Measurements from ENCODE around the gene ZNHIT3. TPM values are rescaled to one million over a fixed set of nuclear protein-coding genes. Genes with fewer than 3 reads are reported as not detected.

The ZNHIT3 gene
- total and polyA plus RNA-seq, 2 of the 13 experiments (the other 11 are each of a cell fraction or from before 2014, with no cell fraction given) = 66.6 to 77.4 TPM

DNA sequence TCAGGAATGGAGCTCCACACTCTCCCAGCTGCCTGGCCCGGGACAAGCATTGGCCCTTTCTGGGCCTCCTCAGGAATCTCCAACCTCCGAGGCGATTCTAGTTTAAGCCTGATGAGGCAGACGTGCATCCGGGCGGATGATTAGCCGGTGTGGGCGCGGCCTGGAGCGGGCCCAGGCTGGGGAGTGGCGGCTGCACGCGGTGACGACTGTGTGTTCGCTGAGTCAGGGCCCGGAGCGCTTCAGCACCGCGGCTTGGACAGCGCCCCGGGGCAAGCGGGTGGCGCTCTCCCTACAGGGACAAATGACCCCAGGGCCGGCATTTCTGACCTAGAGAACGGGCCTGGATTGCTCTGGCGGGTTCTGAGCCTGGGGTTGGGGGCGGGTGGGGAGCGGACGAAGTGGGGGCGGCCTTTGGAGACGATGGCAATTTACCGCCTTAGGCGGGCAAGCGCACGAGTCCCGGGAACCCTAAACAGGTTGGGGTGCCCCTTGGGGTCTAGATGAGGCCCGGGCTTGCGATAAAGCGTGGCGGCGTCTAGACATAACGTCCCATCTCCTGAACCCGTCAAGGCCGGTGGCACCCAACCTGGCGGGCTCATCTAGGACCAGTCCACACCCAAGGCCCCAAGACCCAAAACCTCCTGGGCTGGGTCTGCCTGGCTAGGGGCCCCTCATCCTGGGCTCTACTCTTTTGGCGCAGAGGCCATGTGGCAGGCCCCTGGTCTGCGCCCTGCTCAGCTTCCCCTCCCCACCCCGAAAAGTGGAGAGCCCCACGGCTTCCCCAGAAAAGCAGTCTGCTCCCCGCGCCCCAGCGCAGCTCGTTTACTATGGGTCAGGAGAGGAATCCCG, 22.3 kb upstream of the ZNHIT3 start (continued):
- TF ChIP-seq JUN (CRISPR knock-in tag; IDR thresholded peaks at IDR 0.05) (no peak), ATF7-NPFF (CRISPR knock-in tag; IDR thresholded peaks at IDR 0.05; ENCODE audit: low read depth) (no peak), ZNF556 (CRISPR knock-in tag; IDR thresholded peaks at IDR 0.05; ENCODE audit: borderline replicate concordance) (no peak), ZNF746 (CRISPR knock-in tag; IDR thresholded peaks at IDR 0.05) (no peak), TRIM22 (IDR thresholded peaks at IDR 0.05) (no peak), ZNF460 (CRISPR knock-in tag; IDR thresholded peaks at IDR 0.05; ENCODE audit: borderline replicate concordance) (no peak), ZBTB7B (CRISPR knock-in tag; IDR thresholded peaks at IDR 0.05) (no peak), ZFP36 (IDR thresholded peaks at IDR 0.05; ENCODE audit: borderline replicate concordance, low read depth, low read length, partially characterized antibody) (no peak), ZNF263 (CRISPR knock-in tag; IDR thresholded peaks at IDR 0.05) (0 out of 2 replicates have a peak, but pooled peaks have one; percentile 19), THAP9 (CRISPR knock-in tag; IDR thresholded peaks at IDR 0.05; ENCODE audit: borderline replicate concordance) (no peak), ZNF264 (CRISPR knock-in tag; IDR thresholded peaks at IDR 0.05) (0 out of 2 replicates have a peak, but pooled peaks have one; percentile 61), DBP (CRISPR knock-in tag; IDR thresholded peaks at IDR 0.05; ENCODE audit: not compliant biosample characterization) (peak; percentile 42), HMGA1 (CRISPR knock-in tag; conservative IDR thresholded peaks at IDR 0.05) (no peak), FOXA3 (CRISPR knock-in tag; IDR thresholded peaks at IDR 0.05) (no peak), MAFG (CRISPR knock-in tag; IDR thresholded peaks at IDR 0.05) (peak; percentile 43; the same call in 1 of the 2 replicates)
- TF ChIP-seq, protein P1, sequence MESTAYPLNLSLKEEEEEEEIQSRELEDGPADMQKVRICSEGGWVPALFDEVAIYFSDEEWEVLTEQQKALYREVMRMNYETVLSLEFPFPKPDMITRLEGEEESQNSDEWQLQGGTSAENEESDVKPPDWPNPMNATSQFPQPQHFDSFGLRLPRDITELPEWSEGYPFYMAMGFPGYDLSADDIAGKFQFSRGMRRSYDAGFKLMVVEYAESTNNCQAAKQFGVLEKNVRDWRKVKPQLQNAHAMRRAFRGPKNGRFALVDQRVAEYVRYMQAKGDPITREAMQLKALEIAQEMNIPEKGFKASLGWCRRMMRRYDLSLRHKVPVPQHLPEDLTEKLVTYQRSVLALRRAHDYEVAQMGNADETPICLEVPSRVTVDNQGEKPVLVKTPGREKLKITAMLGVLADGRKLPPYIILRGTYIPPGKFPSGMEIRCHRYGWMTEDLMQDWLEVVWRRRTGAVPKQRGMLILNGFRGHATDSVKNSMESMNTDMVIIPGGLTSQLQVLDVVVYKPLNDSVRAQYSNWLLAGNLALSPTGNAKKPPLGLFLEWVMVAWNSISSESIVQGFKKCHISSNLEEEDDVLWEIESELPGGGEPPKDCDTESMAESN (CRISPR knock-in tag; conservative IDR thresholded peaks at IDR 0.05) = no peak
- TF ChIP-seq, protein P2, sequence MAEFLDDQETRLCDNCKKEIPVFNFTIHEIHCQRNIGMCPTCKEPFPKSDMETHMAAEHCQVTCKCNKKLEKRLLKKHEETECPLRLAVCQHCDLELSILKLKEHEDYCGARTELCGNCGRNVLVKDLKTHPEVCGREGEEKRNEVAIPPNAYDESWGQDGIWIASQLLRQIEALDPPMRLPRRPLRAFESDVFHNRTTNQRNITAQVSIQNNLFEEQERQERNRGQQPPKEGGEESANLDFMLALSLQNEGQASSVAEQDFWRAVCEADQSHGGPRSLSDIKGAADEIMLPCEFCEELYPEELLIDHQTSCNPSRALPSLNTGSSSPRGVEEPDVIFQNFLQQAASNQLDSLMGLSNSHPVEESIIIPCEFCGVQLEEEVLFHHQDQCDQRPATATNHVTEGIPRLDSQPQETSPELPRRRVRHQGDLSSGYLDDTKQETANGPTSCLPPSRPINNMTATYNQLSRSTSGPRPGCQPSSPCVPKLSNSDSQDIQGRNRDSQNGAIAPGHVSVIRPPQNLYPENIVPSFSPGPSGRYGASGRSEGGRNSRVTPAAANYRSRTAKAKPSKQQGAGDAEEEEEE (CRISPR knock-in tag; IDR thresholded peaks at IDR 0.05; ENCODE audit: borderline replicate concordance) = no peak
- TF ChIP-seq, protein P3, sequence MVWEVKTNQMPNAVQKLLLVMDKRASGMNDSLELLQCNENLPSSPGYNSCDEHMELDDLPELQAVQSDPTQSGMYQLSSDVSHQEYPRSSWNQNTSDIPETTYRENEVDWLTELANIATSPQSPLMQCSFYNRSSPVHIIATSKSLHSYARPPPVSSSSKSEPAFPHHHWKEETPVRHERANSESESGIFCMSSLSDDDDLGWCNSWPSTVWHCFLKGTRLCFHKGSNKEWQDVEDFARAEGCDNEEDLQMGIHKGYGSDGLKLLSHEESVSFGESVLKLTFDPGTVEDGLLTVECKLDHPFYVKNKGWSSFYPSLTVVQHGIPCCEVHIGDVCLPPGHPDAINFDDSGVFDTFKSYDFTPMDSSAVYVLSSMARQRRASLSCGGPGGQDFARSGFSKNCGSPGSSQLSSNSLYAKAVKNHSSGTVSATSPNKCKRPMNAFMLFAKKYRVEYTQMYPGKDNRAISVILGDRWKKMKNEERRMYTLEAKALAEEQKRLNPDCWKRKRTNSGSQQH (CRISPR knock-in tag; IDR thresholded peaks at IDR 0.05; ENCODE audit: low read depth) = 0 out of 2 replicates have a peak, but pooled peaks have one; percentile 53
